NB4 (cell line): ENCODE results near the gene RARA.
"Not testable (repeated sequence)": the region's sequence is repeated elsewhere in the genome, so short reads cannot be mapped to it uniquely, and the experiment has no call there.

Experiments used
- DNase-seq: peaks from one replicate; pipeline ENCODE4 v3.0.0; 2010; ENCODE audit warnings: low read depth
- H3K4me3 ChIP-seq: one replicate; pipeline ENCODE4 v1.5.1; 2011; ENCODE audit warnings: mild to moderate bottlenecking, low read depth, low read length, moderate library complexity
- CTCF ChIP-seq: IDR thresholded peaks from one replicate; pipeline ENCODE4 v1.5.1; 2012; ENCODE audit warnings: low read depth, low read length
- MAX ChIP-seq: IDR thresholded peaks from 2 replicates; pipeline ENCODE4 v1.6.1; 2011; ENCODE audit warnings: low read depth, low read length
- MYC ChIP-seq: IDR thresholded peaks from 2 replicates; pipeline ENCODE4 v1.6.1; 2011; ENCODE audit warnings: low read depth, low read length
- POLR2A ChIP-seq: IDR thresholded peaks from 2 replicates; pipeline ENCODE4 v1.6.1; 2011; ENCODE audit warnings: mild to moderate bottlenecking; ENCODE audit not compliant: insufficient read length; ENCODE audit errors: extremely low read depth

The RARA gene

GRCh38 chr17:40301315-40301714 is 7.7 kb upstream of the RARA start:
- TF ChIP-seq MAX (no peak), CTCF (no peak), POLR2A (no peak), MYC (no peak)
- H3K4me3 ChIP-seq, result no peak overlapping the region
- peak; percentile 45 for DNase-seq

GRCh38 chr17:40303009-40303657 is 5.8 kb upstream of the RARA start:
- peak; percentile 80 for DNase-seq
- H3K4me3 ChIP-seq, result no peak overlapping the region
- TF ChIP-seq MAX (no peak), POLR2A (no peak), MYC (no peak), CTCF (peak; percentile 57)

GRCh38 chr17:40303708-40304551 is 5.0 kb upstream of the RARA start:
- no peak for TF ChIP-seq POLR2A
- no peak for TF ChIP-seq CTCF
- no peak for TF ChIP-seq MAX
- TF ChIP-seq MYC, result no peak
- no peak for DNase-seq
- H3K4me3 ChIP-seq, result no peak overlapping the region

DNA sequence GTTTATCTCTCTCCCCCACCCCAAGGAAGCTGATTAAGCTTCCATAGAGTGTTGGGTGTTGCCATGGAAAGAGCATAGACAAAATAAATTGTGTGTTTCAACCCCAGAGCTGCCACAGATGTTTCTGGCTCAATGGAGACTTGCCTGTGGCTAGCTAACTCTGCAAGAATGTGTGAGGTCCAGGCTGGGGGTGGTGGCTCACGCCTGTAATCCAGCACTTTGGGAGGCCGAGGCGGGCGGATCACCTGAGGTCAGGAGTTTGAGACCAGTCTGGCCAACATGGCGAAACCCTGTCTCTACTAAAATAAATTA is 4.5 kb upstream of the RARA start:
- H3K4me3 ChIP-seq, DNase-seq: not testable (repeated sequence)

GRCh38 chr17:40304866-40305265 is 4.1 kb upstream of the RARA start:
- DNase-seq, H3K4me3 ChIP-seq: not testable (repeated sequence)

GRCh38 chr17:40306395-40306794 is 2.6 kb upstream of the RARA start:
- DNase-seq, result no peak
- TF ChIP-seq CTCF (no peak), MAX (no peak), POLR2A (no peak), MYC (no peak)
- no peak overlapping the region for H3K4me3 ChIP-seq

DNA sequence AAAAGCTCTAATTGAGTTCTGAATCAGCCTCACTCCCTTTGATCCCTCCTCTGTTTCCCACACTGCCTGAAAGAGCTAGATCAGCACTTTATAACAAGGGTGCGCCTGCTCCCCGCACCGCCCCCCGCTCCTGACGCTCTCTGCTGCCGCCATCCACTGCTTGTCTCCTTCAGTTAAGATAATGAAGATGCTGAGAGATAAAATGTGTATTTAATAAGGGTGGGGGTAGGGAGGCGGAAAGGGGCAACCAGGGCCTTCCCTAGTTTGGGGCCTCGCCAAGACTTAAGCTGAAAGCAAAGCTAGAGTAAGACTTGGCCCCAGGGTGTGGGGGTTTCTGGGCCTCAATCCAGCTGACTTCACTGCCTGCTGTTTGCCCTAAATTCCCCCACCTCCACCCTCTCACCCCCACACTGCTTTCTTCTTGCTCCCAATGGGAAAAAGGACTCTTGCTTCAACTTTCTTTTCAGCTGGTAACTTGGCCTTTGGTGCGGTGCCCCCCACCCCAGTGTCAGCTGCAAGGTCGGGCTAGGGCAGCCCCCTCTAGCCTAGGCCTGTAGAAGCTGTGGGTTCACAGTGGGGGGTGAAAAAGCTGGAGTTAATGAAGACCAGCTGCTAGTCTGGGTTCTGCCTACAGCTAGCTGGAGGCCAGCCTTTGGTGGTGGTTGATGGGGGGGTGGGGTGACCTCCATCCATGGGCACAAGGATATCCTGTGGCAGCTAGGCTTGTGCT is 1.8 kb upstream of the RARA start:
- no peak overlapping the region for H3K4me3 ChIP-seq
- TF ChIP-seq MYC (no peak), CTCF (no peak), MAX (no peak)
- DNase-seq, result peak; percentile 49
